CD8-positive, alpha-beta memory T cell (primary cell): ENCODE results near the gene XRCC5. TPM values are rescaled to one million over a fixed set of nuclear protein-coding genes. Genes with fewer than 3 reads are reported as not detected.

Source experiments
- CTCF ChIA-PET: fragments of 350-600 bp; sonication (Branson Sonifier 250); formaldehyde crosslinking; loops from one replicate; lab custom pipeline; 2021; ENCODE audit warnings: antibody characterized with exemption; lab: Charles Lee
- POLR2A ChIA-PET: fragments of 350-600 bp; sonication (Branson Sonifier 250); formaldehyde crosslinking; loops from one replicate; lab custom pipeline; 2021; ENCODE audit warnings: antibody characterized with exemption; lab: Charles Lee
- DNase-seq, 5 donors: peaks; one replicate each; pipeline versions ENCODE4 v3.0.0 to v3.0.0-alpha.2; 2020 to 2022; ENCODE audit warnings: mixed read lengths in 1 of 5
- H3K27ac ChIP-seq: one replicate; pipeline ENCODE4 v1.7.0; 2013; ENCODE audit warnings: low read depth, mild to moderate bottlenecking, low read length, moderate library complexity
- H3K27me3 ChIP-seq: 2 replicates; pipeline ENCODE4 v1.7.0; 2013; ENCODE audit warnings: low read length, mild to moderate bottlenecking; ENCODE audit not compliant: insufficient read depth, poor library complexity, severe bottlenecking
- H3K36me3 ChIP-seq: 2 replicates; pipeline ENCODE4 v1.7.0; 2013; ENCODE audit warnings: mild to moderate bottlenecking, low read length, moderate library complexity; ENCODE audit not compliant: insufficient read depth
- H3K4me1 ChIP-seq: 2 replicates; pipeline ENCODE4 v1.7.0; 2013; ENCODE audit warnings: mild to moderate bottlenecking, low read length, moderate library complexity; ENCODE audit not compliant: insufficient read depth
- H3K4me3 ChIP-seq: 2 replicates; pipeline ENCODE4 v1.7.0; 2013; ENCODE audit warnings: mild to moderate bottlenecking, low read length
- H3K9me3 ChIP-seq: 2 replicates; pipeline ENCODE4 v1.7.0; 2013; ENCODE audit warnings: mild to moderate bottlenecking, low read length
- H3K27ac Mint-ChIP-seq, 8 donors: one replicate each; pipeline ENCODE4 v1.8.0; 2020 to 2021; ENCODE audit warnings: mixed read lengths in 8 of 8, mild to moderate bottlenecking in 6 of 8, inconsistent platforms in 3 of 8, moderate library complexity in 3 of 8
- H3K27me3 Mint-ChIP-seq, 2 donors: one replicate each; pipeline ENCODE4 v1.8.0; 2020 to 2021; ENCODE audit warnings: mixed read lengths in 2 of 2, mild to moderate bottlenecking in 1 of 2, moderate library complexity in 1 of 2
- H3K36me3 Mint-ChIP-seq, 3 donors: one replicate each; pipeline ENCODE4 v1.8.0; 2020 to 2021; ENCODE audit warnings: mixed read lengths in 3 of 3, inconsistent platforms in 1 of 3, mild to moderate bottlenecking in 1 of 3
- H3K4me1 Mint-ChIP-seq, 3 donors: one replicate each; pipeline ENCODE4 v1.8.0; 2020 to 2021; ENCODE audit warnings: mixed read lengths in 3 of 3, inconsistent platforms in 1 of 3, mild to moderate bottlenecking in 1 of 3
- H3K4me3 Mint-ChIP-seq, 7 donors: one replicate each; pipeline ENCODE4 v1.8.0; 2020 to 2021; ENCODE audit warnings: mixed read lengths in 7 of 7, mild to moderate bottlenecking in 6 of 7, moderate library complexity in 4 of 7, inconsistent platforms in 2 of 7
- H3K9me3 Mint-ChIP-seq, 5 donors: one replicate each; pipeline ENCODE4 v1.8.0; 2020 to 2022; ENCODE audit warnings: mixed read lengths in 5 of 5, mild to moderate bottlenecking in 3 of 5, moderate library complexity in 2 of 5, inconsistent platforms in 1 of 5
- polyA plus RNA-seq: library from polyadenylated mRNA; unstranded; fragments of 300-500 nt; fragmentation: Illumina TruSeq; gene quantifications from one replicate; pipeline ENCODE4 v1.2.3, GENCODE V29; 2021
- total RNA-seq, 2 experiments: library from RNA; stranded (reverse); gene quantifications; one replicate each; pipeline ENCODE4 v1.2.3, GENCODE V29; 2021

Gene XRCC5
- total and polyA plus RNA-seq, 3 experiments from 2014 or later, result 306 to 643 (median 612) TPM

GRCh38 chr2:216159646-216160045 is 50.5 kb downstream of the XRCC5 start:
- Mint-ChIP-seq H3K4me1 (peaks cover 15 to 35% (median 22%) of the 10 kb centered on the region in 3 donors), H3K36me3 (peaks cover 4 to 92% (median 30%) of the 10 kb centered on the region in 3 donors), H3K9me3 (no peaks in the 10 kb centered on the region), H3K27ac (peak overlapping the region in 5 of 8 donors; percentile 13 to 84 (median 53)), H3K27me3 (no peaks in the 10 kb centered on the region), H3K4me3 (no peak overlapping the region)
- Histone ChIP-seq H3K4me3 (no peak overlapping the region), H3K36me3 (peaks cover 52% of the 10 kb centered on the region), H3K9me3 (no peaks in the 10 kb centered on the region), H3K4me1 (no peaks in the 10 kb centered on the region), H3K27me3 (no peaks in the 10 kb centered on the region), H3K27ac (no peak overlapping the region)
- no peak for DNase-seq
- ChIA-PET CTCF (no interaction called here), POLR2A (no interaction called here)

GRCh38 chr2:216160786-216161185 is 51.6 kb downstream of the XRCC5 start:
- Mint-ChIP-seq H3K9me3 (no peaks in the 10 kb centered on the region), H3K4me1 (peaks cover 17 to 36% (median 22%) of the 10 kb centered on the region in 3 donors), H3K36me3 (peaks cover 4 to 95% (median 30%) of the 10 kb centered on the region in 3 donors), H3K4me3 (no peak overlapping the region), H3K27ac (no peak overlapping the region), H3K27me3 (no peaks in the 10 kb centered on the region)
- Histone ChIP-seq H3K27me3 (no peaks in the 10 kb centered on the region), H3K4me3 (no peak overlapping the region), H3K36me3 (peaks cover 58% of the 10 kb centered on the region), H3K4me1 (no peaks in the 10 kb centered on the region), H3K27ac (no peak overlapping the region), H3K9me3 (no peaks in the 10 kb centered on the region)
- ChIA-PET POLR2A (no interaction called here), CTCF (no interaction called here)
- DNase-seq, result no peak

GRCh38 chr2:216161967-216162366 is 52.8 kb downstream of the XRCC5 start:
- no peaks in the 10 kb centered on the region for H3K9me3 ChIP-seq
- H3K36me3 ChIP-seq, result peaks cover 53% of the 10 kb centered on the region
- no peaks in the 10 kb centered on the region for H3K27me3 Mint-ChIP-seq
- POLR2A ChIA-PET, result interaction anchor here (0.7 kb wide), 1 partner anchor 9 kb away, joined by 3 read pairs; no protein-coding TSS in a partner anchor
- CTCF ChIA-PET, result interaction anchor here (1.0 kb wide), 1 partner anchor 242 kb away, joined by 3 read pairs; no protein-coding TSS in a partner anchor
- H3K4me3 Mint-ChIP-seq, result no peak overlapping the region
- H3K4me3 ChIP-seq, result no peak overlapping the region
- DNase-seq, result no peak
- peaks cover 21 to 39% (median 29%) of the 10 kb centered on the region in 3 donors for H3K4me1 Mint-ChIP-seq
- peaks cover 4 to 93% (median 25%) of the 10 kb centered on the region in 3 donors for H3K36me3 Mint-ChIP-seq
- H3K27me3 ChIP-seq, result no peaks in the 10 kb centered on the region
- peak overlapping the region in 4 of 8 donors; percentile 3 to 62 (median 52) for H3K27ac Mint-ChIP-seq
- H3K4me1 ChIP-seq, result no peaks in the 10 kb centered on the region
- H3K9me3 Mint-ChIP-seq, result no peaks in the 10 kb centered on the region
- H3K27ac ChIP-seq, result no peak overlapping the region

- ChIA-PET CTCF (no interaction called here), POLR2A (no interaction called here)
- Histone ChIP-seq H3K27me3 (no peaks in the 10 kb centered on the region), H3K9me3 (no peaks in the 10 kb centered on the region), H3K4me3 (no peak overlapping the region), H3K27ac (no peak overlapping the region), H3K4me1 (no peaks in the 10 kb centered on the region), H3K36me3 (peaks cover 57% of the 10 kb centered on the region)
- Mint-ChIP-seq H3K36me3 (peaks cover 4 to 94% (median 25%) of the 10 kb centered on the region in 3 donors), H3K4me3 (no peak overlapping the region), H3K27ac (peak overlapping the region in 3 of 8 donors; percentile 12 to 32 (median 26)), H3K4me1 (peaks cover 27 to 37% (median 28%) of the 10 kb centered on the region in 3 donors), H3K27me3 (no peaks in the 10 kb centered on the region), H3K9me3 (no peaks in the 10 kb centered on the region)
- no peak for DNase-seq
Observed at GRCh38 chr2:216163518-216163917, 54.4 kb downstream of the XRCC5 start.

- no peak overlapping the region for H3K4me3 Mint-ChIP-seq
- H3K4me1 Mint-ChIP-seq, result peaks cover 30 to 41% (median 32%) of the 10 kb centered on the region in 3 donors
- H3K27me3 Mint-ChIP-seq, result no peaks in the 10 kb centered on the region
- Histone ChIP-seq H3K36me3 (peaks cover 63% of the 10 kb centered on the region), H3K9me3 (no peaks in the 10 kb centered on the region), H3K4me3 (no peak overlapping the region), H3K27ac (no peak overlapping the region), H3K4me1 (no peaks in the 10 kb centered on the region), H3K27me3 (no peaks in the 10 kb centered on the region)
- ChIA-PET CTCF (interaction anchor here (0.7 kb wide), 1 partner anchor 11 kb away, joined by 3 read pairs; no protein-coding TSS in a partner anchor), POLR2A (interaction anchor here (0.6 kb wide), 1 partner anchor 276 kb away, joined by 3 read pairs; no protein-coding TSS in a partner anchor)
- H3K27ac Mint-ChIP-seq, result no peak overlapping the region
- no peak for DNase-seq
- H3K9me3 Mint-ChIP-seq, result no peaks in the 10 kb centered on the region
- peaks cover 8 to 97% (median 27%) of the 10 kb centered on the region in 3 donors for H3K36me3 Mint-ChIP-seq
Observed at GRCh38 chr2:216164087-216164486, 54.9 kb downstream of the XRCC5 start.

- Mint-ChIP-seq H3K9me3 (no peaks in the 10 kb centered on the region), H3K27ac (peak overlapping the region in 3 of 8 donors; percentile 24 to 42 (median 33))
- POLR2A ChIA-PET, result interaction anchor here (0.6 kb wide), 1 partner anchor 275 kb away, joined by 3 read pairs; no protein-coding TSS in a partner anchor
Observed at GRCh38 chr2:216164576-216164975, 55.4 kb downstream of the XRCC5 start.

GRCh38 chr2:216165711-216166110 is 56.6 kb downstream of the XRCC5 start:
- Histone ChIP-seq H3K4me1 (no peaks in the 10 kb centered on the region), H3K4me3 (no peak overlapping the region), H3K27ac (no peak overlapping the region), H3K9me3 (no peaks in the 10 kb centered on the region), H3K27me3 (no peaks in the 10 kb centered on the region), H3K36me3 (peaks cover 61% of the 10 kb centered on the region)
- H3K27me3 Mint-ChIP-seq, result no peaks in the 10 kb centered on the region
- peaks cover 31 to 47% (median 46%) of the 10 kb centered on the region in 3 donors for H3K4me1 Mint-ChIP-seq
- ChIA-PET CTCF (interaction anchor here (0.9 kb wide), 1 partner anchor 11 kb away, joined by 3 read pairs; no protein-coding TSS in a partner anchor), POLR2A (no interaction called here)
- H3K36me3 Mint-ChIP-seq, result peaks cover 8 to 97% (median 27%) of the 10 kb centered on the region in 3 donors
- H3K4me3 Mint-ChIP-seq, result no peak overlapping the region
- DNase-seq, result no peak
- H3K27ac Mint-ChIP-seq, result peak overlapping the region in 4 of 8 donors; percentile 15 to 75 (median 36)
- no peaks in the 10 kb centered on the region for H3K9me3 Mint-ChIP-seq

More at GRCh38 chr2:216164576-216164975, 55.4 kb downstream of the XRCC5 start:
- no peak for DNase-seq
- no peaks in the 10 kb centered on the region for H3K27me3 Mint-ChIP-seq
- H3K4me1 ChIP-seq, result no peaks in the 10 kb centered on the region
- CTCF ChIA-PET, result interaction anchor here (0.7 kb wide), 1 partner anchor 12 kb away, joined by 3 read pairs; no protein-coding TSS in a partner anchor
- no peak overlapping the region for H3K27ac ChIP-seq
- no peaks in the 10 kb centered on the region for H3K27me3 ChIP-seq
- peaks cover 67% of the 10 kb centered on the region for H3K36me3 ChIP-seq
- no peak overlapping the region for H3K4me3 Mint-ChIP-seq
- H3K4me3 ChIP-seq, result no peak overlapping the region
- peaks cover 28 to 46% (median 37%) of the 10 kb centered on the region in 3 donors for H3K4me1 Mint-ChIP-seq
- peaks cover 8 to 97% (median 26%) of the 10 kb centered on the region in 3 donors for H3K36me3 Mint-ChIP-seq
- H3K9me3 ChIP-seq, result no peaks in the 10 kb centered on the region

- H3K27me3 Mint-ChIP-seq, result no peaks in the 10 kb centered on the region
- DNase-seq, result no peak
- peaks cover 48 to 72% (median 70%) of the 10 kb centered on the region in 3 donors for H3K4me1 Mint-ChIP-seq
- H3K9me3 Mint-ChIP-seq, result no peaks in the 10 kb centered on the region
- H3K36me3 Mint-ChIP-seq, result peaks cover 8 to 91% (median 23%) of the 10 kb centered on the region in 3 donors
- Histone ChIP-seq H3K4me3 (no peak overlapping the region), H3K9me3 (no peaks in the 10 kb centered on the region), H3K27me3 (no peaks in the 10 kb centered on the region), H3K4me1 (no peaks in the 10 kb centered on the region), H3K27ac (no peak overlapping the region), H3K36me3 (peaks cover 29% of the 10 kb centered on the region)
- peak overlapping the region in 2 of 8 donors; percentile 10 to 80 for H3K27ac Mint-ChIP-seq
- H3K4me3 Mint-ChIP-seq, result no peak overlapping the region
- CTCF ChIA-PET, result no interaction called here
- POLR2A ChIA-PET, result no interaction called here
Observed at GRCh38 chr2:216169087-216169486, 59.9 kb downstream of the XRCC5 start.
